GM18502 (cell line): ENCODE measurements around the gene SECTM1.

Experiments used
- ATAC-seq: cut with Tn5 transposase; IDR thresholded peaks from one replicate; pipeline ENCODE4 v1.9.1; 2021; ENCODE audit warnings: mild to moderate bottlenecking; ENCODE audit not compliant: unreplicated experiment, poor library complexity

SECTM1 gene

DNA sequence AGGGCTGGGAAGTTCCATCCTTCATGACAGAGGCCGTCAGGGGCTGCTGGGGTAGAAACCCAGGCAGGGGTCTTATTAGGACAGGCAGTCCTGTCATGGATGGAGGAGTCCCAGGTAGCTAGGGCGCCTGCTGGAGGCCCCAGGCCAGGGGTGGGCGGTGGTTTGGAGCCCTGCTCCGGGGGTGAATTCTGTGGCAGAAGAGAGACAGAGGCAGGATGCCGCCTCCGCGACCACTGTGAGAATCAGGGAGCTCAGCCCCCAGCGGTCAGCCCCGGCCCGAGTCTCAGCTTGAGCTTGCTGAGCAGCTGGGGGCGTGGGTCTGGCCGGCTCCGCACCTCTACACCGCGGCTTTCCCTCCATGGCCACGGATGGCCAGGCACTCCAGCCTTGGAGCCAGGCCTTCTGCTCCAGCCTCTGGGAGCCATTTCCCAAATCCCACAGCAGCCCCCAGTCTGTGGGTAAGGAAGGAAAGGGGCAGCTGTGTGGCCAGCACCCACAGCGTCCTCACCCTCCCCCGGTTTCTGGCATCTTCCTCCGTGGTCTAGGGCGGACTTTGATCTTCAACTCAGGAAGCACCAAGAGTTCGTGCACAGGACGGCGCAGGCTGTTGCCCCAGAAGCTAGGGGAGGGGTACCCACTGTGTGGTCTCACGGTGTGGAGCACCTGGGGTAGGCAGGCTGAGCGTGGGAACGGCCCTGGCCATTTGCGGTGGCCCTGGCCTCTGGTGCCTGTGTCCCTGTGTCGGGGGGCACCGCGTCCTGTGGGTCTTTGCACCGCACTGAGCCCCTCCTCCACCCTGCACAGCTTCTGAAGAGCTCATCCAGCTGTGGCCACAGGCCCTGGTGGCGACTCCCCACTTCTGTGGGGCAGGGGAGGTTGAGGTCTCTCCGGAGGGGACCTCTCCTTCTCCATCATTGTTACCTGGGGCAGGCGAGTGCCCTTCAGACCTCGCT lies 30.3 kb downstream of the SECTM1 start:
- no peak for ATAC-seq

DNA sequence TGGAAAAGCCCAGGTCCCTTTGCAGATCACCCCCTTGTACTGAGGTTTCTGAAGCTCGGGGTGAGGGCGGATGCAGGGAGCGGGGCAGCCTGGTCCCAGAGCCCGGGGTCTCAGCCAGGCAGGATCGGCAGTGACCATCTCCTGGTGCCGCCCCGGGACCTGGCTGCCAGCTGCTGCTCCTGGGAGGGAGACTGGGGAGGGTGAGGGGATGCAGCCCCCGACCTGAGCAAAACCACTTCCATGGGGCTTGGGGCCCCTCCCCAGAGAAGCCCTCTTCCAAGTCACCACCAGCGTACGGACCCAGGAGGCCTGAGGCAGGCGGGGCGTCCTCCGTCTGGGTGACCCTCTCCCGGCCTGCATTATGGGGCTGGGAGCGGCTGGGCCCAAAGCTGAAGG lies 31.0 kb downstream of the SECTM1 start:
- ATAC-seq: no peak

DNA sequence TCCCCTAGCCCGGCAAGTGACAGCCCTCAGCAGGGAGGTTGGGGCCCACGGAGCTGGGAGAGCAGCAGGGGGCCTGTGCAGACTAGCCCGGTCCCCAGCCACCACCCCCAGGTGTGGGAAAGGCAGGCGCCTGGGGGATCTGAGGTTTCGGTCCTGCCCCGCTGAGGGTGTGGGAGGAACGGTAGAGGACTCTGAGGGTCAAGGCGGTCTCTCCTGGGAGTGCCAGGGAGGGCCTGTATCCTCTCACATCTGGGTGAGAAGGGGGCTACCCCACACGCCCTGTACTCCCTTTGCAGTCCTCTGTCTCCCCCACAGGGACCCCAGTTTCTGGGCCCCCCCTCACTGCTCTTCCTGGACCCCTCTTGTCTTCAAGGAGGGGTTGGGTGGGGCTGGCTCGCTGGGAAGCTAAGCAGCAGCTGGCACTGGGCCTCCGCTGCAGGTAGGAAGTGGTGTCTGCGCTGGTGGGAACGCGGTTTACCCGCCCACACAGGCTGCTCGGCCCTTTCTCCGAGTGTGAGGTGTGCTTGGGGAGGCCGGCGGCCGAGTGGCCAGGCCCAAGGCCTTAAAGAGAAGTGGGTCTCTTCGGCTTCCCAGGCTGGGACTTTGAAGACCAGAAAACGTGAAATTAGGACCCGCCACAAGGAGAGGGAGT lies 31.5 kb downstream of the SECTM1 start:
- ATAC-seq: no peak

DNA sequence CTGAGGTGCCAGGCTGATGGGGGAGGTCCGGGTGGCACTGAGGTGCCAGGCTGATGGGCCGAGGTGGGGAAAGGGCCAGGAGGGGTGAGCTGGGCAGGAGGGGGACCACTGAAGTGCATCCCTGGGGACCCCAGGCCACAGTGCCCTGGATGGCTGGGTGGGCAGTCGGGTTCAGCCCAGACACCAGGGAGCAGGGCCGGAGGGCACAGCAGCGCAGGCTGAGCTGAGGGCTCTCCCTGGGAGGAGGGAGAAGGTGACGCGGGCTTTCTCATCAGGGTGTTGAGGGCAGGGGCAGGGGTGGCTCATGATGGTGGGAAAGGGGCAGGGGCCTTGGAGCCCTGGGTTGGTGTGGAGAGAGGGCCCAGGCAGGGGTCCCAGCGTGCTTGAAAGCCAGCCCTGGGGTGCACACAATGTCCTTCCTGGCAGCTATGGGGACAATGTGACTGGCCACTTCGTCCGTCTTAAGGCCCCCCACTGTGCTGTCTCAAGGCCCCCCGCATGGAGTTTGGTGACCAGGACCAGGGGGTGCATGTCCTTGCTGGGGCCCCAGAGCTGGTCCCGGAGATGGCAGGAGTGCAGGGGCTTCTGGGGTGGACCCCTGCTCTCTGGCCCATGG lies 32.2 kb downstream of the SECTM1 start:
- ATAC-seq: no peak

DNA sequence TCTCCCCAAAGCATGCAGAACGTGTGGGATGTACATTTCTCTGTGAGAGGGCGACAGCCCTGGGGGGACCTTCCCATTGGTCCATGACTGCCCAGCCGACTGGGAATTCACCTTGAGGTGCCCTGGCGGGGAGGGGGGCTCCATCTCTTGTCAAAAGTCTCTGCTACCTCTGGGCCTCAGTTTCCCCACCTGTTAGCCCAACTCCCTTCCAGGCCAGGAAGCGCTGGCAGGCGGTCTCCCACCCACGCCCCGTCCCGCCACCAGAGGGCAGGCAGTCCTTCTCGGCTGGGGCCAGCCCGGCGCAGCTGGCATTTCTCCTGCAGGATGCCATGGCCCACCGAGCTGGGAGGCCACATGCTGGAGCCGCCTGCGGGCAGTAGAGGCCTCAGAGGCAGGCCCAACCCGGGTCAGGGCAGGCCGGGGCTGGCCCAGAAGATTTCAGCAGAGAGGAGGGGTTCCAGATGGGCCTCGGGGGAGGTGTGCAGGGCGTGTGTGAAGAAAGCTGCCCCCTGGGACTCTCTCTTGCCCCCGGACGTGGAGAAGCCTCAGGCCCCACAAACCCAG lies 32.8 kb downstream of the SECTM1 start:
- ATAC-seq: no peak

DNA sequence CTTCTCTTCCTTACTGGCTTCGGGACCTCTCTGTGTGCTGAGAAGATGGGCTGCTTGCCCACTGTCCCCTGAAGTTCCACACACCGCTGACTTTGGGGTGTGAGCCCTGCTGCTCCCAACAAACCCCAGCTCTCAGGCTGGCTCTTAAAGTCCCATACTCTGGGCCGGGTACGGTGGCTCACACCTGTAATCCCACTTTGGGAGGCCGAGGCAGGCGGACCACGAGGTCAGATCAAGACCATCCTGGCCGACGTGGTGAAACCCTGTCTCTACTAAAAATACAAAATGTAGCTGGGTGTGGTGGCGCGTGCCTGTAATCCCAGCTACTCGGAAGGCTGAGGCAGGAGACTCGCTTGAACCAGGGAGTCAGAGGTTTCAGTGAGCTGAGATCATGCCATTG lies 33.3 kb downstream of the SECTM1 start:
- no peak for ATAC-seq

DNA sequence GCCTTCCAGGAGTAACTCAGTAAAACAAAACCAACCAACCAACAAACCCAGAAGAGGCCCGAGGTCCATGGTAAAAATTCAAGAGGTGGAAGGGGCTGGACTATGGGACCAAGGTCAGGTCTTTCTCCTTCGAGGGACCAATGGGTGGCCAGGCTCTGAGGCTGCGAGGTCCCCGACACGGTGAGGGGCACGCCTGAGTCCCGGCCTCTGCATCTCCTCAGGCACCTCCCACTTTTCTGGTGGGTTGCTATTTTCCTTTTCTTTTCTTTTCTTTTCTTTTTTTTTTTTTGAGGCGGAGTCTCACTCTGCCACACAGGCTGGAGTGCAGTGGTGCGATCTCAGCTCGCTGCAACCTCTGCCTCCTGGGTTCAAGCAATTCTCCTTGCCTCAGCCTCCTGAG lies 34.1 kb downstream of the SECTM1 start:
- ATAC-seq: no peak

DNA sequence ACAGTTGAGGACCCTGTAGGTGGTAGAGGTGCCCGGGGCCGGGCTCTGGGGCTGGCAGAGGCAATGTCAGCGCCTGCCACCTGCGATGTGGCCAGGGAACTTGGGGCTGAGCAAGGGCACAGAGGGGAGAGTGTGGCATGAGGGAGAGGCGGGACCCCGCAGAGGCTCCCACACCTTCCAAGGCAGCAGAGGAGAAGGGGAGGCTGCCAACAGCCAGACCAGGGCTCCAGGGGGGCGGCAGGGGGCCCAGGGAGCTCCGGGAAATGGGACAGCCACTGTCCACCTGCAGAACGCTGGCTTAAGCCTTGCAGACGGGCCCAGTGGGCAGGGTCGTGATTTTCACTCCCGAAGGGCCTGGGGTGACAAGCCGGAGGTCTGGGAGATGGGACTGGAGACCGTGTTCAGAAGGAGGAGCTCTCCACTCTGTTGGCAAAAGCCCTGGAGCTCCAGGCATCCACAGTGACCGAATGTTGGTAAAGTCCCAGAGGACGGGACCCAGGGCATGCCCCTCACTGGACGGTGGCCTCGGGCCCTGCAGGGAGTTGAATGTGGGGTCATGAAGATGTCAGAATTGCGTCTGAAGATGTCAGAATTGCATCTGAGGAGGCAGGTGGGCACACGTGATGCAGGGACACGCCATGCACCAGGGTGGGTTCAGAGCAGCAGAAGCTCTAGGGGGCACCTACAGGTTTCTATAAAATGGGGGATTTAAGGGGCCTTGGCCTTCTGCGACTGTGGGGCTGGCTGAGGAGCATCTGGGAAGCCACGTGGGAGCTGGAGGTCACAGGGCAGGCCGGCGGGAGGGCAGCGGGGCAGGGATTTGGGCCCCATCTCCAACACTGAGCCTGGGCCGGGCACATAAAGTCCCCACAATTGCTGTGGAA lies 34.8 kb downstream of the SECTM1 start:
- no peak for ATAC-seq

DNA sequence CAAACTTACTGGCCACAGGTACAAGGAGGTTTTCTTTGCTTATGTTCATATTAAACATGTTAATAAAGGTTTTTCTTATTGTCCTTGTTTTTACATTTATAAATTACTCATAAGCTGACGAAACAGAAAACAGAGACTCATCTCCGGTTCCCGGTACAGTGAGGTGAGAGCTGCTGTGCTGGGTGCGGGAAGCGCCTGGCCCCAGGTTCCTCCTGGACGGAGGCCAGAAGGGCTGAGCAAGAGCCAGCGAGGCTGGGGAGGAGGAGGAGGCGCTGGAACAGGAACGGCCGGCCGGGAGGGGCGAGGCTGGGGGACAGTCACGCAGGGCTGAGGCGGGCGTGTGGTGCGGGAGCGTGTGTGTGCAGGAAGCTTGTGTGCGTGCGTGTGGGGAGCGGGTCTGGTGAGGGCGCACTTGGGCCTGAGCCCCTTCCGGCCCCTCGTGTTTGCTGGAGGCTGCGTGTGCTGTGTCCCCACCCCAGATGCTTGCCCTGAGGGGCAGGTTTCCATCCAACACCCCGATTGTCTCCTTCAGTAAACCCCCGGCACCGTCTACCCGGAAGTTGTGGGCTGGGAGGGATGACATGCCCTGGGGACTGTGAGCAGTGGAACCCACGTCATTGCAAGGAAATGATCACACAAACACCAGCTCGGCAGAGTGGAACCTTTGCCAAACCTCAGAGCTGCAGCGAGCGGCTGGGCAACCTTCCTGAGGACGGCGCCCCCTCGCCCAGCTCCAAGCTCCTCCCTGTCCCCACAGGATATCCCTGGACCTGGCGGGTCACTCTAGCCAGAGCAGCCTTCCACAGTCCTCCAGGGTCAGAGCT lies 35.6 kb downstream of the SECTM1 start:
- ATAC-seq: peak; percentile 61

DNA sequence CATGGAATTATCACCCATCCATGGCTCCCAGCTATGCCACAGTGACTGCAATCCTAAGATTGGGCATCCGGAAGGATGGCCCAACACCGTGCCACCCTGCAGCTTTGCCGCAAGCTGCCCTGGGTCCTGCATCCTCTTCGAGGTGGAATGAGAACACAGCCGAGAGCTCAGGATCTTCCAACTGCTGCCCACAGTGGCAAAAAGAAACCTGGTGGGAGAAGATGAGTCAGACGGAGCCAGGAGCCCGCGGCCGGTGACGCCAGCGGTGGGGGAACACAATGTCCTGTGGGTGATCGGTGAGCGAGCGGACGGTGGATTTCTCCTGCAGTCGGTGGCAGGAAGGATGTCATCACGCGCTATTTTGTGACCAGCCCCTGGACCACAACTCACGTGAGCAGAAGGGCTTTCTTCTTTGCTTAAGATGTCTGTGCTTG lies 36.3 kb downstream of the SECTM1 start:
- ATAC-seq: no peak

DNA sequence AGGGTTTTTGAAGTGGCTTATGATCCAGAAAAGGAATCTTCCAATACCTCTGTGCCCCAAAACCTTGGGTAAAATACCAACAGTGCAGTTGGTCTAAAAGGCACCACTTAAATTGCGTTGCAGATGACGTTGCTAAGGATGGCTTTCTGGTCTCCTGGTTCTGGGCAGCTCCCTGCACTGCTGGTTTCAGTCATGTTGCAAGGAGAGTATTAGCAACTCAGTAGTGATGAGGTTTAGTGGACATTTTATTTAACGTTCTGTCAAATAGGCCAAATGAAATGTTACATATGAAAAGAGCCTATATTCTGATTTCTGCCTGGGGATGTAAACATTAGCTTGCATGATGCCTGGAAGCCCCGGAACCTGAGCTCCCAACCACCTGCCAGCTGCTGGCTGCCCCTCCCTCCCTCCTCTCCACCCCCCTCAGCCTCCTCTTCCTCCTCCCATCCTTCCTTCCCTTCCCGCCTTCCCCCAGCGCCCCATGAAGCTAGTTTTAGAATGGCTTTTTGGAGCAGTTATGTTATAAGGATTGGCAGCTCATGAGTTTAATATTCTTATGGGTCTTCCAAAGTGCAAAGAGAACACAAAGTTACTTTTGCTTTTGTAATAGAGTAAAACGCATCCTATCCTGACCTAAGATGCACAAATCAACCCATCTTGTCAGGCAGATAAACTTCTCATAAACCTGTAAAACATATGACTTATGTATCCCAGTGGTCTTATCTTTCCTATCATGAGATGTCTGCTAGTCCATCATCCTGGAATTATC lies 36.9 kb downstream of the SECTM1 start:
- ATAC-seq: no peak

DNA sequence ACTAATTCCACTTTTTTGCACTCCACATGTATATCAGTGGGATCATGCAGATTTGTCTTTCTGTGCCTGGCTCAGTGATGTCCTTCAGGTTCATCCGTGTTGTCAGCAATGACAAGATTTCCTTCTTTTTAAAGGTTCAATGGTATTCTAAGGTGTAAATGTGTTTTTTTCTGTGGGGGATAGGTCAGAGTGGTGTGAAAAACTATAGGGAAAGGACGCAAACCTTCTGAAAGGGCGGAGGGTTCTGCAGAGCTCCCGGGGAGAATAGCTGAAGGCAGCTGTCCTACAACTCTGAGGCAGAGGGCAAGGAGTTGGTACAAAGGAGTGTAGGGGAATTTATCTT lies 38.1 kb downstream of the SECTM1 start:
- ATAC-seq: no peak

DNA sequence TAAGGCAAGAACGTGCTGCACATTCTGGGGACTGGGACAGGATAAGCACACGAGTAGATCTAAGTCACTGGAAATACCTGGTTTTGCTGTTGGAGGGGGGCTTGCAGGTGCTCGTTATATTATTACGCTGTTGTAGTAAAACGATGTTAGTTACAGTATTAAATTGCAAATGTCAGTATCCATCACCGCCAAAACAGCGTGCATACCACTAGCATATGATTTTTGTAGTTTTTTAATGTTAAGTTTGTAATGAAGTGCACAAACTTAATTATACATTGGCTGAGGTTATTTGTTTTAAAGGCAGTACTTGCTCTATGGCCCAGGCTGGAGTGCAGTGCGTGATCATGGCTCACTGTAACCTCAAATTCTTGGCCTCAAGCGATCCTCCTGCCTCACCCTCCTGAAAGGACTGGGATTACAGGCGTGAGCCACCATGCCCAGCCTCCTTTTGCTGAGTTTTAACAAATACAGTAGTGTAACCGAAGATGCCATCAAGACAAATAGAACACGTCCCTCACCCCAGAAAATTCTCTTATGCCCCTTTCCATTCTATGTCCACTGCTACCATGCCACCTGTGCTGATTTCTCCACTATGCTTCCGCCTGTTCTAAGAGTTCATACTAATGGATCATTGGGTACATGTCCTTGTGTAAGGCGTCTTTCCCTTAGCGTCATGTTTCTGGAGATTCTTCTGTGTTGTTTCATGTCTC lies 39.3 kb downstream of the SECTM1 start:
- no peak for ATAC-seq

DNA sequence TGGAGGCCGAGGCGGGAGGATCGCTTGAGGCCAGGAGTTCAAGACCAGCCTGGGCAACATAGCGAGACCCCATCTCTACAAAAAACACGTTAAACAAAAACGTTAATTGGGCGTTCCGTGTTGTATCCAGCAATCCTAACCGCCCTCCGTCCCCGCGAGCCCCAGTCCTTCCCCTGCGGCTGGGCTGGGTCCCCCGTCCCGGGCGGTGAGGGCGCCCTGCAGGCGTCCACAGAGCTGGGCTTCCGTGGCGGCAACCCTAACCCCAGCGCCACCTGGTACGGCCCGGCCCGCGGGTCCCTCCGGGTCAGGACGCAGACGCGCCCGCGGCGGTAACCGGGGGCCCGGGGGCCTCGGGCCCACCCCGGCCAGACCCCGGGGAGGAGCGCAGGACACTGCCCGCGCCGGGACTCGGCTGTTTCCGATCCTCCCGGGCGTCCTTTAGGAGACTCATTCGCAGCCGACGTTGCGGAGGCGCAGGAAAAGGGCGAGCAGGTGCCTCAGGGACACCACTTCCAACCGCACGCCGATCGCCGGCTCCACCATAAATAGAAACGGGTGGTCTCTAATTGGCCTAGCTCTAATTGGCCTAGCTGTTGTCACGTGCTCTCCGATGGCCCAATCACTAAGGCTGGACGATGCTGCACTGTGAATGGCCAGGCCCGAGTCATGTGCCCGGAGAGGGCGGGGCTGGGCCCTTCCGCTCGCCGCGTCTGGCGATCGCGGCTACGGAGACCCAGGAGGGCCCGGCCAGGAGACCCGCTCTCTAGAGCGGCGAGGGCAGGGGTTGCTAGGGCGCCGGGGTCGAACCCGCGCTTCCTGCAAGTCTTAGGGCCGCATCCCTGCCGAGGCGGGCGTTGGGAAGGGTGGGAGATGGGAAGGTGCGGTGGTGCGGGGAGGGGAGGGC lies 41.1 kb downstream of the SECTM1 start:
- ATAC-seq: peak; percentile 96

DNA sequence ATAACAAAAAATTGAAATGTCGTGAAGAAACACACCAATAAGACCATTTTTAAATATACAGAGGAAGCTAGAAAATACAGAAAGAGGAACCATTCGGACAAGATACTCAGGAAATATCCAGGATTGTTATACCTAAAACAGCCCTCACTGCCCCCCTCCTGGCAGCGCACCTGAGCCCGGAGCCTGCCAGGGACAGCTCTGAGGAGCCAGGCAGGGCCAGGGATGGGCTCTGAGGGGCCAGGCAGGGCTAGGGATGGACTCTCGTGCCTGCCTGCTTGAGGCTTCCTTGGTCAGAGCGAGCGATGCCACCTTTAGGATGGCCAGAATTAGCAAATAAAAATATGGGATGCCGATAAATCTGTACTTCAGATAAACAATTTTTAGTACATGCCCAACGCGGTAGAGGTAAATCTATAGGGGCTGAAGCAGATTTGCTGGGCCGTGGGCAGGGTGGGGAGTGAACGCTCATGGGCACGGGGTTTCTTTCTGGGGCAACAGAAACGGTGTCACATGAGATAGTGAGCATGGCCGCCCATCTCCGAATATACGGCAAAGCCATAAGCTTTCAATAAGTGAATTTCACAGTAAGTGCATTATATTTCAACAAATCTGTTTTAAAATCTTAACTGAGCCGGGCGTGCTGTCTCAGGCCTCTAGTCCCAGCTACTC lies 41.9 kb downstream of the SECTM1 start:
- no peak for ATAC-seq
